GM19239 (cell line): Measurements from ENCODE around the gene CPNE5.

ENCODE experiments used
- DNase-seq: peaks from one replicate; pipeline ENCODE4 v3.0.0; 2011; ENCODE audit warnings: low spot score; ENCODE audit not compliant: insufficient read length
- FAIRE-seq: peaks from 2 replicates; lab custom pipeline; 2011; peaks lifted over from hg19 to GRCh38; lab: Jason Lieb, UNC

CPNE5 gene

GRCh38 chr6:36837022-36837339 is 2.3 kb downstream of the CPNE5 start:
- FAIRE-seq = no peak

GRCh38 chr6:36836111-36837021 is 2.9 kb downstream of the CPNE5 start:
- no peak for FAIRE-seq
- no peak for DNase-seq

More at GRCh38 chr6:36837022-36837339, 2.3 kb downstream of the CPNE5 start:
- no peak for DNase-seq

GRCh38 chr6:36834576-36835341 is 4.5 kb downstream of the CPNE5 start:
- DNase-seq = no peak
- no peak for FAIRE-seq

GRCh38 chr6:36833182-36833789 is 6.0 kb downstream of the CPNE5 start:
- DNase-seq (no peak), FAIRE-seq (no peak)

GRCh38 chr6:36832313-36832712 is 6.9 kb downstream of the CPNE5 start:
- DNase-seq = no peak
- FAIRE-seq = no peak

- no peak for FAIRE-seq
- no peak for DNase-seq
These were observed 8.7 kb downstream of the CPNE5 start for GRCh38 chr6:36830577-36830976.

- FAIRE-seq = no peak
- no peak for DNase-seq
These were observed 9.2 kb downstream of the CPNE5 start for GRCh38 chr6:36829919-36830544.

GRCh38 chr6:36827261-36828079 is 11.8 kb downstream of the CPNE5 start:
- no peak for FAIRE-seq
- DNase-seq = no peak

GRCh38 chr6:36826520-36827227 is 12.6 kb downstream of the CPNE5 start:
- DNase-seq (no peak), FAIRE-seq (no peak)

- DNase-seq (no peak), FAIRE-seq (no peak)
These were observed 13.2 kb downstream of the CPNE5 start for GRCh38 chr6:36825994-36826393.

GRCh38 chr6:36825452-36825851 is 13.8 kb downstream of the CPNE5 start:
- FAIRE-seq (no peak), DNase-seq (no peak)

- FAIRE-seq (no peak), DNase-seq (no peak)
These were observed 15.0 kb downstream of the CPNE5 start for GRCh38 chr6:36824253-36824652.

GRCh38 chr6:36823421-36824096 is 15.7 kb downstream of the CPNE5 start:
- DNase-seq (no peak), FAIRE-seq (no peak)

- DNase-seq = no peak
- no peak for FAIRE-seq
These were observed 16.6 kb downstream of the CPNE5 start for GRCh38 chr6:36822506-36823269.

GRCh38 chr6:36821581-36822335 is 17.5 kb downstream of the CPNE5 start:
- DNase-seq (no peak), FAIRE-seq (no peak)

GRCh38 chr6:36820700-36821580 is 18.3 kb downstream of the CPNE5 start:
- DNase-seq (no peak), FAIRE-seq (no peak)
